T-helper 1 cell treated with Interleukin-12 subunit alpha and Interleukin-12 subunit beta and Interleukin-4 antibody, amounts not matched to agents 30 ng/mL and 1 ng/mL, for 36 hours (primary cell): Measurements from ENCODE around the gene ZDHHC1. TPM values are rescaled to one million over a fixed set of nuclear protein-coding genes. Genes with fewer than 3 reads are reported as not detected.
"Not testable (repeated sequence)": the region's sequence is repeated elsewhere in the genome, so short reads cannot be mapped to it uniquely, and the experiment has no call there.

Experiments used
- intact Hi-C: fragments of 100-400 bp; cut with micrococcal nuclease; formaldehyde crosslinking; loops from one replicate; pipeline ENCODE4 v1.15.1; 2024
- total RNA-seq: library from RNA; stranded (reverse); gene quantifications from 2 replicates; pipeline ENCODE4 v1.2.3, GENCODE V29; 2022

Gene ZDHHC1
- total RNA-seq, 1 donor from 2014 or later: 0.42 TPM

DNA sequence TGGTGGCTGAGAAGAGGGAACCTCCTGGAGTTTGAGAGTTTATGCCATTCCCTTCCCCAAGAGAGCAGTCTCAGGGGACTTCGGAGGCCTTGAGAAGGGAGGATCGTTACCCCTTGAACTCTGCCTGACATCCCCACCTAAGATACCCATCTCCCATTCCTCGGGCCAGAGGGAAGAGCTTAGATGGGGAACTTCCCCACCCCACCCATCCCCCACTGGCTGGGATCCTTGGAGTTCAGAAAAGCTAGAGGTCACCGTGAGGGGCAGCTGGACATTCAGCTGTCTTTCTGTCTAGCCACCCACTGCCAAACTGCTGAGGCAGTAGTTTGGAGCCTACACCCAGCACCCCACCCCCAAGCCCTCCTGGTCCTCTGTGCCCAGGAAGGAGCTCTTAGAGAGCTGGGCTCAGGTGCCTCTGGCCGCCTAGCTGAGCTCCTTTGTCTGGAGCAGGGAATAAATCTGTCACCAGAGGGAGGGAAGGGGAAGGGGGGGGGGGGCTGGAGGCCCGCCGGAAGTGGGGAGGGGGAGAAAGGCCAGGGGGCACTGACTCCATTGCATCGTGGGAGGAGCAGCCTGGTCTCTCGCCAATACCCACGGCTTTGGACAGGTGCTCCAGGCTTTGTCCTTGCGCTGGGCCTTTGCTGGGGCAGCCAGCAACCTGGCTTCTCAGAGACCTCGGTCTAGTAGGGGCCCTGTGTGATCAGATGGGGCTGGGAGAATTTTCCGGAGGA is 15.7 kb upstream of the ZDHHC1 start:
- intact Hi-C loops: no loop called here

DNA sequence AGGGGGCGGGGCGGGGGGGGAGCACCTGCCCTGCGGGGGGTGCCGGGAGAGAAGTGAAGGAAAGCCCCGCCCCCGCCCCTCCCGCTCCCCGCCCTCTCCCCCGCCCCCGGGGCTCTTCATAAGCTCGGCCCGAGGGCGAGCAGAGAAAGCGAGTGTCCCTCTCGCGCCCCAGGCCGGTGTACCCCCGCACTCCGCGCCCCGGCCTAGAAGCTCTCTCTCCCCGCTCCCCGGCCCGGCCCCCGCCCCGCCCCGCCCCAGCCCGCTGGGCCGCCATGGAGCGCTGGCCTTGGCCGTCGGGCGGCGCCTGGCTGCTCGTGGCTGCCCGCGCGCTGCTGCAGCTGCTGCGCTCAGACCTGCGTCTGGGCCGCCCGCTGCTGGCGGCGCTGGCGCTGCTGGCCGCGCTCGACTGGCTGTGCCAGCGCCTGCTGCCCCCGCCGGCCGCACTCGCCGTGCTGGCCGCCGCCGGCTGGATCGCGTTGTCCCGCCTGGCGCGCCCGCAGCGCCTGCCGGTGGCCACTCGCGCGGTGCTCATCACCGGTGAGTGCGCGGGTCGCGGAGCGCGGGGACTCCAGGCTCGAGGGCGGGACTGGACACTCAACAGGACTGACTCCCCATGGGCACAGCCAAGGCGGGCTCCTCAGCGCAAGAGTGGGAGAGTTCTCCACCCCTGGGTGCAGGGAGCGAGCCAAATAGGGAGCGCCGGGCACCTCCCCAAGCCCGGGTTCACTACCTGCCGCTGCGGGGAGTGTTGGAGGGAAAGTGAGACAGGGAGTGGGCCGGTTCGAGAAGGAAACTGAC is 14.9 kb upstream of the ZDHHC1 start, which contains the start of gene HSD11B2:
HSD11B2 (plus strand) TSS at position 145 of the 798 bp plus-strand sequence; CDS start at position 273, 128 bp downstream.
- intact Hi-C loops: no loop called here

GRCh38 chr16:67430504-67430976 is 14.3 kb upstream of the ZDHHC1 start:
- intact Hi-C loops: no loop called here

GRCh38 chr16:67429799-67430503 is 13.7 kb upstream of the ZDHHC1 start:
- intact Hi-C loops: no loop called here

- intact Hi-C loops: no loop called here
These were observed 12.9 kb upstream of the ZDHHC1 start for GRCh38 chr16:67429053-67429798.

- intact Hi-C loops: loop anchor here (1.0 kb wide), 3 partner anchors 19 to 86 kb away; no protein-coding TSS in a partner anchor
These were observed 12.0 kb upstream of the ZDHHC1 start for GRCh38 chr16:67428146-67428731.

GRCh38 chr16:67426950-67427349 is 10.7 kb upstream of the ZDHHC1 start:
- intact Hi-C loops: no loop called here

GRCh38 chr16:67426022-67426421 is 9.7 kb upstream of the ZDHHC1 start:
- intact Hi-C loops: no loop called here

- intact Hi-C loops: no loop called here
These were observed 9.3 kb upstream of the ZDHHC1 start for GRCh38 chr16:67425580-67425979.

DNA sequence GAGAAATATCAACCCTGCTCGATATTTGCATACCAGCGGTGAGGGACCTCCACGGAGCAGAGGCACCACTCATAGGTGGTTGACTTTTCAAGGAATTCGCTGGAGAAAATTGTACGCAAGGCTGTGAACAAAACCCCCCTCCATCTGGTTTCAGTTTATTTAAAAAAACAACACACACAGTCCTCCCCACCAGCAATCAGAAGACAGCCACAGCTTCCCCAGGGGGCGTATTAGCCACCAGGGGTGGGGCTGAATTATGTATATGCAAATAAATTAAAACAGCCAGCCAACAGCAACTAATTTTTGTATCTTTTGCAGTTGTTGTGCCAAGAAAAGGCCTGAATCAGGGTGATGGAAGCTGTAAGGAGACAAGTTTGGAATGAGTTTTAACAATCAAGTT is 8.8 kb upstream of the ZDHHC1 start:
- intact Hi-C loops: no loop called here

DNA sequence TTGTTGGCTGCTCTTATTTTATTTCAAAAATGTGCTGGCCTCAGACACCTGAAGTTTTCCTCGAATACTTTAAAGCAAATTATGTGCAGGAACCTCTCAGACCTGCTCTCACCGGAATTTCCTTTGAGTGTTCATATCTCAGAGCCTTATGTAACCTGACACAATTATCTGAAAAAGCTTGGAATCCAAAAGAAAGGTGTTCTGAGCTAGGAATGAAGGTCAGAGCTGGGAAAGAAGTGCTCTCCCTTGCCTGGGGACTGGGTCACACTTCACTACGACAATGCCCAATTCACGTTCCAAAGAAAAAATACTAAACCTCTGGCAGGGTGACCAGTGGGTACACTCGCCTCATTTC is 8.0 kb upstream of the ZDHHC1 start:
- intact Hi-C loops: no loop called here

- intact Hi-C loops: no loop called here
These were observed 7.5 kb upstream of the ZDHHC1 start for GRCh38 chr16:67423611-67424260.

GRCh38 chr16:67423015-67423414 is 6.7 kb upstream of the ZDHHC1 start:
- intact Hi-C loops: no loop called here

DNA sequence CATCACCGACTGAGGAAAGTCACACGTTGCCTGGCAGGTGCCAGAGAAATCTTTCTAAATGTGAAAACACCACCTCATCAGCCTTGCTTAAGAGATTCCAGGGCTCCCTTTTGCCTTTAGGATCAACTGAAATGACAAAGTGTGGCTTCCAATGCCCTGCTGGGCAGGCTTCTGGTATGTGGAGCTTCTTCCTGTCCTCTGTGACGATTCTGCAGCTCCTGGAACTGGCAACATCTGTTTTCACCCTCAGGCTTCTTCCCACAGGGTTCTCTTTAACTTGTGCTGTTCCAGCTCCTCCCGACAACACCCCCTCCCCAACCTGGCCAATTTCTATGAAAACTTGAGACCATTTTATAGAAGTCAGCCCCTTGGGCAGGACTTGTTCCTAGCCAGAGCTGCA is 4.8 kb upstream of the ZDHHC1 start:
- intact Hi-C loops: no loop called here

GRCh38 chr16:67419931-67420330 is 3.7 kb upstream of the ZDHHC1 start:
- intact Hi-C loops: no loop called here

GRCh38 chr16:67419502-67419901 is 3.2 kb upstream of the ZDHHC1 start:
- intact Hi-C loops: no loop called here

DNA sequence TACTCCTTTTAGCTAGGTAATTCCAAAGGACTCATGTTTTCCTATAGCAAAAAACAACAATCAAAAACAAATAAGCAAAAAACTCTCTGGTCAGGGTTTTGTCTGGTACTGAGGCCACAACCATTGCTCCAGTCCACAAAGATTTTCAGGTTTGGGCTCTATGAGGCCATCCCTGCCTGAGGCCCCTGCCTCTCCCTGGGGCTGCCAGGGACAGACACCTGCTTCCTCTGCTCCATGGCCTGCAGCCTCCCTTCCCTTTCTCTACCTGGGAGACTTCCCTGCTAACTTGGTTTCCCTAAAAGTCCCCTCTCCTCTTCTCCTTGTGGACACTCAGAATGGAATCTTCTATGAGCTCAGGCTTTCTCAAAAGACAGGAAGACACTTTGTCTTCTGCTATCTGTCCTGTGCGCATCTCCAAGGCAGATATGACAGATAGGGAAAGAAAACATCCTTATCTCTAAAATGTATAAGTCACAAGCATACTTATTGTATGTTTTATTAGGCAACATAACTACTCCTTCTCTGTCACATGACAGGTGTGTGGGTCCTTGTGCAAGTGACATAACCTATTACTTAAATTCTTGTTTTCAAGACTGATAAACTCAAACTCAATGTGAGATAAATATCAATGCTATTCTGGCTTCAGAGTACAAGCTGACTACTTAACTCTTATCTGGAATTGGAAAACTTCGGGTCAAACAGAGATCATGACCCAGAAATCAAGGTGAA is 1.2 kb upstream of the ZDHHC1 start:
- intact Hi-C loops: no loop called here

GRCh38 chr16:67415421-67415820 is 856 bp downstream of the ZDHHC1 start:
- intact Hi-C loops: not testable (repeated sequence)
